Liver (tissue), 9 donors: Measurements from ENCODE around the gene ABHD14A. TPM values are rescaled to one million over a fixed set of nuclear protein-coding genes. Genes with fewer than 3 reads are reported as not detected.

Experiments used
- DNase-seq: peaks from one replicate; pipeline ENCODE4 v3.0.0-alpha.2; 2017; ENCODE audit warnings: low spot score
- H3K27ac ChIP-seq, 2 donors: one replicate each; pipeline ENCODE4 v1.7.0; 2013; ENCODE audit warnings: inconsistent platforms in 2 of 2, low read length in 2 of 2, control low read depth in 1 of 2, low read depth in 1 of 2, mild to moderate bottlenecking in 1 of 2
- H3K27me3 ChIP-seq, 4 donors: one replicate each; pipeline versions ENCODE4 v1.6.1 to v1.7.0; 2013; ENCODE audit warnings: low read length in 3 of 4, inconsistent platforms in 1 of 4, mild to moderate bottlenecking in 1 of 4, moderate library complexity in 1 of 4; ENCODE audit not compliant: control insufficient read depth in 4 of 4, insufficient read depth in 4 of 4
- H3K36me3 ChIP-seq, 4 donors: one replicate each; pipeline versions ENCODE4 v1.6.1 to v1.7.0; 2013; ENCODE audit warnings: low read length in 3 of 4, mild to moderate bottlenecking in 3 of 4, low read depth in 1 of 4, moderate library complexity in 1 of 4; ENCODE audit not compliant: control insufficient read depth in 4 of 4, insufficient read depth in 3 of 4
- H3K4me1 ChIP-seq, 4 donors: one replicate each; pipeline versions ENCODE4 v1.6.1 to v1.7.0; 2013; ENCODE audit warnings: low read length in 3 of 4, mild to moderate bottlenecking in 3 of 4, moderate library complexity in 1 of 4; ENCODE audit not compliant: control insufficient read depth in 4 of 4, insufficient read depth in 4 of 4
- H3K4me3 ChIP-seq, 3 donors: one replicate each; pipeline versions ENCODE4 v1.6.1 to v1.7.0; 2013; ENCODE audit warnings: low read length in 3 of 3, control low read depth in 1 of 3, low read depth in 1 of 3, mild to moderate bottlenecking in 1 of 3
- H3K9ac ChIP-seq, 2 donors: one replicate each; pipeline ENCODE4 v1.7.0; 2013; ENCODE audit warnings: low read length in 2 of 2, mild to moderate bottlenecking in 2 of 2, moderate library complexity in 2 of 2, control low read depth in 1 of 2, low read depth in 1 of 2
- H3K9me3 ChIP-seq, 4 donors: one replicate each; pipeline versions ENCODE4 v1.6.1 to v1.7.0; 2013; ENCODE audit warnings: low read length in 3 of 4; ENCODE audit not compliant: control insufficient read depth in 4 of 4
- FOXA1 ChIP-seq: IDR thresholded peaks from 2 replicates; pipeline ENCODE4 v1.6.1; 2016; ENCODE audit warnings: antibody characterized with exemption
- GABPA ChIP-seq, 2 donors: IDR thresholded peaks in 1 of 2; conservative IDR thresholded peaks in 1 of 2; 2 replicates each; pipeline ENCODE4 v1.6.1; 2016; ENCODE audit warnings: antibody characterized with exemption in 2 of 2, mild to moderate bottlenecking in 1 of 2, moderate library complexity in 1 of 2
- HNF4A ChIP-seq, 2 donors: conservative IDR thresholded peaks; 2 replicates each; pipeline ENCODE4 v1.6.1; 2016; ENCODE audit warnings: antibody characterized with exemption in 2 of 2, mild to moderate bottlenecking in 2 of 2
- HNF4G ChIP-seq: IDR thresholded peaks from 2 replicates; pipeline ENCODE4 v1.6.1; 2016; ENCODE audit warnings: antibody characterized with exemption
- JUND ChIP-seq, 2 donors: IDR thresholded peaks; 2 replicates each; pipeline ENCODE4 v1.6.1; 2016; ENCODE audit warnings: antibody characterized with exemption in 2 of 2
- NR2F2 ChIP-seq: IDR thresholded peaks from 2 replicates; pipeline ENCODE4 v1.6.1; 2016; ENCODE audit warnings: antibody characterized with exemption
- RAD21 ChIP-seq, 2 donors: IDR thresholded peaks; 2 replicates each; pipeline ENCODE4 v1.6.1; 2016; ENCODE audit warnings: antibody characterized with exemption in 2 of 2, mild to moderate bottlenecking in 2 of 2
- RXRA ChIP-seq, 2 donors: IDR thresholded peaks; 2 replicates each; pipeline ENCODE4 v1.6.1; 2017 to 2018; ENCODE audit warnings: antibody characterized with exemption in 2 of 2, mild to moderate bottlenecking in 1 of 2
- SP1 ChIP-seq: IDR thresholded peaks from 2 replicates; pipeline ENCODE4 v1.6.1; 2018; ENCODE audit warnings: antibody characterized with exemption, mild to moderate bottlenecking
- TAF1 ChIP-seq: conservative IDR thresholded peaks from 2 replicates; pipeline ENCODE4 v1.6.1; 2016; ENCODE audit warnings: antibody characterized with exemption, mild to moderate bottlenecking
- YY1 ChIP-seq: IDR thresholded peaks from 2 replicates; pipeline ENCODE4 v1.6.1; 2016; ENCODE audit warnings: antibody characterized with exemption, mild to moderate bottlenecking
- WGBS: extraction: QIAGEN DNeasy Blood & Tissue Kit; methylation state at CpG from one replicate; pipeline ENCODE4 v1.1.7; 2013; 5-methylcytosine and 5-hydroxymethylcytosine counted together
- polyA plus RNA-seq, 2 donors: library from polyadenylated mRNA; stranded (reverse) in 1 of 2; unstranded in 1 of 2; fragments of 200-250 nt in 1 of 2; fragments of >200 nt in 1 of 2; fragmentation: Nextera tagmentation in 1 of 2; extraction: Ambion mirVana in 1 of 2; gene quantifications; one replicate each; pipeline versions ENCODE4 v1.2.1 to v1.2.3, GENCODE V29; 2013 to 2015
- total RNA-seq, 2 donors: library from RNA; depleted of rRNA; stranded (reverse); fragments of >200 nt; gene quantifications; one replicate each; pipeline ENCODE4 v1.2.3, GENCODE V29; 2014
- TF ChIP-seq, protein P1 (sequence below): IDR thresholded peaks from 2 replicates; pipeline ENCODE4 v1.6.1; 2016; ENCODE audit warnings: antibody characterized with exemption
- TF ChIP-seq, protein P2 (sequence below): IDR thresholded peaks from 2 replicates; pipeline ENCODE4 v1.6.1; 2016; ENCODE audit warnings: antibody characterized with exemption, mild to moderate bottlenecking
- TF ChIP-seq, protein P3 (sequence below): fragments of 150-350 bp; IDR thresholded peaks from 2 replicates; pipeline ENCODE4 v1.5.1; 2017; ENCODE audit warnings: improper control_type of control experiment, low read depth, low read length; ENCODE audit not compliant: missing input control
- TF ChIP-seq, protein P4 (sequence below): IDR thresholded peaks from 2 replicates; pipeline ENCODE4 v1.6.1; 2016; ENCODE audit warnings: antibody characterized with exemption
- donor health status: healthy.
- donor health status: healthy.
- donor health status: healthy.
- donor health status: healthy.
- donor health status: healthy.

Gene ABHD14A
- total and polyA plus RNA-seq, 4 donors, result 8.2 to 19.9 (median 13.4) TPM

DNA sequence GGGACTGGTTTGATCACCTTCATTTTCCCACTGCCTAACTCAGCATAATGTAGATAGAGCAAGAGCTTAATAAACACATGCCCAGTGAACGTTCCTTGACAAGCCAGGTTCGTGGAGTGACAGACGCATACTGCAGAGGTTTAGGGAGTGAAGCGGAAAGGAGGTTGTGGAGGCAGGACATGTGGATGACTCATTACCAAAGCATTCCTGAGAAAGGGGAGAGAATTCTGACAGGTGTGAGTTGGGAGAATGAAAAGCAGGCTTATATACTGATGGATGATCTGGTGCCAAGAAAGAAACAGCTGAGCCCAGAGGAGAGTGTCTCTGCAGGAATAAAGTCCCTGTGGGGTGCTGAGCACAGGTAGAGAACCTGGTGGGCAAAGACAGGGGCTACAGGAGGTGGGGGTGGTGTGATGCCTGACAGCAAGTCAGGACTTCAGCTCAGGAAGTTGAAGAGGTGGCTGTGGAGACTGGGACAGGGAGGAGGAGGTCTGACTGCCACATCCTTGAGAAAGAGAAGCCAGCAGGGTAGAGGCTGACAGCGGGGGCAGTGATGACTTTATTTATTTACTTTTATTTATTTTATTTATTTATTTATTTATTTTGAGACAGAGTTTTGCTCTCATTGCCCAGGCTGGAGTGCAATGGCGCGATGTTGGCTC, 23.2 kb downstream of the ABHD14A start:
- no peak overlapping the region for H3K4me3 ChIP-seq
- no peaks in the 10 kb centered on the region for H3K27me3 ChIP-seq
- no peaks in the 10 kb centered on the region for H3K9me3 ChIP-seq
- H3K36me3 ChIP-seq, result peaks cover 0 to 14% (median 8%) of the 10 kb centered on the region in 4 donors
- DNase-seq, result no peak
- TF ChIP-seq, protein P1, sequence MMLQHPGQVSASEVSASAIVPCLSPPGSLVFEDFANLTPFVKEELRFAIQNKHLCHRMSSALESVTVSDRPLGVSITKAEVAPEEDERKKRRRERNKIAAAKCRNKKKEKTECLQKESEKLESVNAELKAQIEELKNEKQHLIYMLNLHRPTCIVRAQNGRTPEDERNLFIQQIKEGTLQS, result no peak
- TF ChIP-seq HNF4G, result no peak
- TF ChIP-seq, protein P2, sequence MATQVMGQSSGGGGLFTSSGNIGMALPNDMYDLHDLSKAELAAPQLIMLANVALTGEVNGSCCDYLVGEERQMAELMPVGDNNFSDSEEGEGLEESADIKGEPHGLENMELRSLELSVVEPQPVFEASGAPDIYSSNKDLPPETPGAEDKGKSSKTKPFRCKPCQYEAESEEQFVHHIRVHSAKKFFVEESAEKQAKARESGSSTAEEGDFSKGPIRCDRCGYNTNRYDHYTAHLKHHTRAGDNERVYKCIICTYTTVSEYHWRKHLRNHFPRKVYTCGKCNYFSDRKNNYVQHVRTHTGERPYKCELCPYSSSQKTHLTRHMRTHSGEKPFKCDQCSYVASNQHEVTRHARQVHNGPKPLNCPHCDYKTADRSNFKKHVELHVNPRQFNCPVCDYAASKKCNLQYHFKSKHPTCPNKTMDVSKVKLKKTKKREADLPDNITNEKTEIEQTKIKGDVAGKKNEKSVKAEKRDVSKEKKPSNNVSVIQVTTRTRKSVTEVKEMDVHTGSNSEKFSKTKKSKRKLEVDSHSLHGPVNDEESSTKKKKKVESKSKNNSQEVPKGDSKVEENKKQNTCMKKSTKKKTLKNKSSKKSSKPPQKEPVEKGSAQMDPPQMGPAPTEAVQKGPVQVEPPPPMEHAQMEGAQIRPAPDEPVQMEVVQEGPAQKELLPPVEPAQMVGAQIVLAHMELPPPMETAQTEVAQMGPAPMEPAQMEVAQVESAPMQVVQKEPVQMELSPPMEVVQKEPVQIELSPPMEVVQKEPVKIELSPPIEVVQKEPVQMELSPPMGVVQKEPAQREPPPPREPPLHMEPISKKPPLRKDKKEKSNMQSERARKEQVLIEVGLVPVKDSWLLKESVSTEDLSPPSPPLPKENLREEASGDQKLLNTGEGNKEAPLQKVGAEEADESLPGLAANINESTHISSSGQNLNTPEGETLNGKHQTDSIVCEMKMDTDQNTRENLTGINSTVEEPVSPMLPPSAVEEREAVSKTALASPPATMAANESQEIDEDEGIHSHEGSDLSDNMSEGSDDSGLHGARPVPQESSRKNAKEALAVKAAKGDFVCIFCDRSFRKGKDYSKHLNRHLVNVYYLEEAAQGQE, result no peak
- no peak for TF ChIP-seq NR2F2
- TF ChIP-seq, protein P3, sequence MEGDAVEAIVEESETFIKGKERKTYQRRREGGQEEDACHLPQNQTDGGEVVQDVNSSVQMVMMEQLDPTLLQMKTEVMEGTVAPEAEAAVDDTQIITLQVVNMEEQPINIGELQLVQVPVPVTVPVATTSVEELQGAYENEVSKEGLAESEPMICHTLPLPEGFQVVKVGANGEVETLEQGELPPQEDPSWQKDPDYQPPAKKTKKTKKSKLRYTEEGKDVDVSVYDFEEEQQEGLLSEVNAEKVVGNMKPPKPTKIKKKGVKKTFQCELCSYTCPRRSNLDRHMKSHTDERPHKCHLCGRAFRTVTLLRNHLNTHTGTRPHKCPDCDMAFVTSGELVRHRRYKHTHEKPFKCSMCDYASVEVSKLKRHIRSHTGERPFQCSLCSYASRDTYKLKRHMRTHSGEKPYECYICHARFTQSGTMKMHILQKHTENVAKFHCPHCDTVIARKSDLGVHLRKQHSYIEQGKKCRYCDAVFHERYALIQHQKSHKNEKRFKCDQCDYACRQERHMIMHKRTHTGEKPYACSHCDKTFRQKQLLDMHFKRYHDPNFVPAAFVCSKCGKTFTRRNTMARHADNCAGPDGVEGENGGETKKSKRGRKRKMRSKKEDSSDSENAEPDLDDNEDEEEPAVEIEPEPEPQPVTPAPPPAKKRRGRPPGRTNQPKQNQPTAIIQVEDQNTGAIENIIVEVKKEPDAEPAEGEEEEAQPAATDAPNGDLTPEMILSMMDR, result no peak
- TF ChIP-seq SP1, result no peak
- TF ChIP-seq TAF1, result no peak
- TF ChIP-seq, protein P4, sequence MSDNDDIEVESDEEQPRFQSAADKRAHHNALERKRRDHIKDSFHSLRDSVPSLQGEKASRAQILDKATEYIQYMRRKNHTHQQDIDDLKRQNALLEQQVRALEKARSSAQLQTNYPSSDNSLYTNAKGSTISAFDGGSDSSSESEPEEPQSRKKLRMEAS, result no peak
- no peak for TF ChIP-seq YY1
- TF ChIP-seq RAD21 (IDR thresholded peaks at IDR 0.05), result no peak
- TF ChIP-seq HNF4A (conservative IDR thresholded peaks at IDR 0.05), result no peak
- H3K9ac ChIP-seq, result no peak overlapping the region
- no peak overlapping the region for H3K27ac ChIP-seq
- 70% methylated on average over 7 of the region's 7 CpGs for WGBS
- H3K4me1 ChIP-seq, result peaks cover 4 to 20% (median 13%) of the 10 kb centered on the region in 4 donors

DNA sequence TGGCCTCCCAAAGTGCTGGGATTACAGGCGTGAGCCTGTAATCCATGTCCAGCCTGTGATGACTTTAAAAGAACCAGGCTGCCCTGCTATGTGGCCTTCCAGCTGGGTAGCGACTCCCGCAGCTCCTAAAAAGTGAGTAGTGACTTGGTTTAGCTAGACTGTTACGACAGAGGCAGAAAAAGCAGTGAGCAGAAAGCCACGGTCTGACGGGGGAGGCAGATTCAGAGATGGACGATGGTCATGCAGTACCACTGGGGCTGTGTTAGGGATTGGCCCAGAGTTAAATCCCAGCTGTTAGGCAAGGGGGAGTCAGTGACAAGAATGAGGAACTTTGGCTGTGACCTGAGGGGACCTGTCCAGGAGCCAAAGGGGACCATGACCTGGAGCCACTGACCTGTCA, 23.9 kb downstream of the ABHD14A start:
- no peaks in the 10 kb centered on the region for H3K27me3 ChIP-seq
- H3K4me3 ChIP-seq, result no peak overlapping the region
- no peak overlapping the region for H3K9ac ChIP-seq
- WGBS, result 83% methylated on average over 7 of the region's 7 CpGs
- H3K9me3 ChIP-seq, result no peaks in the 10 kb centered on the region
- DNase-seq, result no peak
- TF ChIP-seq HNF4A (conservative IDR thresholded peaks at IDR 0.05), result no peak
- TF ChIP-seq JUND (IDR thresholded peaks at IDR 0.05), result no peak
- TF ChIP-seq, protein P3, result no peak
- TF ChIP-seq, protein P1, result no peak
- no peak for TF ChIP-seq GABPA (IDR thresholded peaks at IDR 0.05 in 1 of 2, conservative IDR thresholded peaks at IDR 0.05 in 1 of 2)
- TF ChIP-seq, protein P2, result no peak
- TF ChIP-seq RXRA (IDR thresholded peaks at IDR 0.05), result no peak
- TF ChIP-seq TAF1, result no peak
- TF ChIP-seq FOXA1, result no peak
- no peak for TF ChIP-seq RAD21 (IDR thresholded peaks at IDR 0.05)
- TF ChIP-seq, protein P4, result no peak
- TF ChIP-seq HNF4G, result no peak
- no peak for TF ChIP-seq NR2F2
- H3K36me3 ChIP-seq, result peaks cover 0 to 10% (median 8%) of the 10 kb centered on the region in 4 donors
- no peak overlapping the region for H3K27ac ChIP-seq
- H3K4me1 ChIP-seq, result peaks cover 4 to 20% (median 13%) of the 10 kb centered on the region in 4 donors
